HepG2 (cell line): ENCODE measurements around the gene GUCA1A. TPM values are rescaled to one million over a fixed set of nuclear protein-coding genes. Genes with fewer than 3 reads are reported as not detected.

Experiments used
- ATAC-seq: fragments of 200-7000 bp; cut with Tn5 transposase; 3 replicates; pipeline ENCODE4 v1.9.1; 2020; ENCODE audit warnings: mild to moderate bottlenecking, moderate library complexity
- BruUV-seq: library from RNA; stranded (reverse); fragments of 400-500 nt; replicated peaks from 2 replicates; lab custom pipeline; 2021; lab: Mats Ljungman, UMichigan
- CTCF ChIA-PET: fragments of 300-600 bp; formaldehyde crosslinking; extraction: SDS; loops from one replicate; lab custom pipeline; 2021; ENCODE audit warnings: low total read pairs, inconsistent platforms, low intra/inter-chr PET ratio; lab: Yijun Ruan, JAX
- POLR2A ChIA-PET: fragments of 350-600 bp; sonication (Branson Sonifier 250); formaldehyde crosslinking; loops from one replicate; lab custom pipeline; 2020; ENCODE audit warnings: antibody characterized with exemption, inconsistent platforms; lab: Yijun Ruan, JAX
- DNase-seq: peaks from one replicate; pipeline ENCODE4 v3.0.0-alpha.2; 2015; ENCODE audit warnings: low spot score
- FAIRE-seq: peaks from 3 replicates; lab custom pipeline; 2011; peaks lifted over from hg19 to GRCh38; lab: Jason Lieb, UNC
- H2AFZ ChIP-seq: one replicate; pipeline ENCODE4 v1.6.1; 2011; ENCODE audit warnings: low read length, inconsistent platforms
- H3K27ac ChIP-seq: fragments of 300-600 bp; 3 replicates; pipeline ENCODE4 v1.8.0; 2011; ENCODE audit warnings: mixed run types, mild to moderate bottlenecking, mixed read lengths, low read length, inconsistent platforms; ENCODE audit not compliant: insufficient read depth; ENCODE audit errors: extremely low read length
- H3K27me3 ChIP-seq, 2 experiments: fragments of 200-600 bp in 1 of 2; 2 replicates in 1 of 2; 3 replicates in 1 of 2; pipeline versions ENCODE4 v1.6.0 to v1.8.0; 2011; ENCODE audit warnings: low read length in 2 of 2, mild to moderate bottlenecking in 2 of 2, moderate library complexity in 2 of 2, inconsistent platforms in 1 of 2; ENCODE audit not compliant: insufficient read depth in 2 of 2, control insufficient read depth in 1 of 2
- H3K36me3 ChIP-seq, 2 experiments: fragments of 200-600 bp in 1 of 2; replicated peaks in 1 of 2; 2 replicates in 1 of 2; 3 replicates in 1 of 2; pipeline versions ENCODE4 v1.5.1 to v1.8.0; 2011; ENCODE audit warnings: low read length in 2 of 2, inconsistent platforms in 1 of 2; ENCODE audit not compliant: insufficient read depth in 2 of 2, control insufficient read depth in 1 of 2
- H3K4me1 ChIP-seq: 2 replicates; pipeline ENCODE4 v1.5.1; 2012; ENCODE audit warnings: low read length, inconsistent platforms; ENCODE audit not compliant: insufficient read depth
- H3K4me2 ChIP-seq: 2 replicates; pipeline ENCODE4 v1.6.0; 2011; ENCODE audit warnings: low read depth, low read length, inconsistent platforms
- H3K4me3 ChIP-seq, 3 experiments: fragments of 200-600 bp in 1 of 3; sonication (generic), shearing (Covaris generic) in 1 of 3; replicated peaks in 1 of 3; 2 replicates each; pipeline ENCODE4 v1.5.1; 2011 to 2016; ENCODE audit warnings: low read length in 3 of 3, inconsistent platforms in 2 of 3, low read depth in 2 of 3, mild to moderate bottlenecking in 2 of 3, control low read depth in 1 of 3, mixed read lengths in 1 of 3; ENCODE audit not compliant: insufficient read depth in 1 of 3
- H3K79me2 ChIP-seq: one replicate; pipeline ENCODE4 v1.6.1; 2011; ENCODE audit warnings: low read length, inconsistent platforms; ENCODE audit not compliant: insufficient read depth
- H3K9ac ChIP-seq: 2 replicates; pipeline ENCODE4 v1.6.0; 2011; ENCODE audit warnings: mild to moderate bottlenecking, low read depth, low read length, inconsistent platforms; ENCODE audit not compliant: insufficient read depth
- H3K9me3 ChIP-seq: 2 replicates; pipeline ENCODE4 v1.5.1; 2012; ENCODE audit warnings: mild to moderate bottlenecking, low read length
- H4K20me1 ChIP-seq: 2 replicates; pipeline ENCODE4 v1.6.0; 2011; ENCODE audit warnings: inconsistent platforms, mild to moderate bottlenecking, low read length, moderate library complexity; ENCODE audit not compliant: insufficient read depth
- ATF7-NPFF ChIP-seq: sonication (generic); formaldehyde crosslinking; IDR thresholded peaks from 2 replicates; pipeline ENCODE4 v1.8.1; 2023; ENCODE audit warnings: mild to moderate bottlenecking, low read depth, missing genetic modification reagents, moderate library complexity
- FOSL2 ChIP-seq: sonication (generic); formaldehyde crosslinking; IDR thresholded peaks from 2 replicates; pipeline ENCODE4 v1.4.0; 2020; ENCODE audit warnings: missing genetic modification reagents
- FOXA1 ChIP-seq, 2 experiments: fragments of 450-650 bp in 1 of 2; sonication (generic) in 1 of 2; formaldehyde crosslinking in 1 of 2; IDR thresholded peaks; 2 replicates each; pipeline versions ENCODE4 v1.4.0 to v1.6.1; 2016 to 2020; ENCODE audit warnings: missing genetic modification reagents in 1 of 2
- FOXA3 ChIP-seq: IDR thresholded peaks from 2 replicates; pipeline ENCODE4 v1.6.1; 2016; ENCODE audit warnings: missing genetic modification reagents, missing compliant biosample characterization
- HNRNPH1 ChIP-seq: fragments of 200-400 bp; formaldehyde crosslinking; optimal IDR thresholded peaks from 2 replicates; pipeline ENCODE3; 2017; ENCODE audit warnings: mild to moderate bottlenecking, low read depth, low read length
- MIER3 ChIP-seq: IDR thresholded peaks from 2 replicates; pipeline ENCODE4 v1.6.1; 2016; ENCODE audit warnings: missing compliant biosample characterization, borderline replicate concordance
- RARA ChIP-seq: IDR thresholded peaks from 2 replicates; pipeline ENCODE4 v1.6.1; 2016; ENCODE audit warnings: missing genetic modification reagents, missing compliant biosample characterization
- TEAD3 ChIP-seq: optimal IDR thresholded peaks from 2 replicates; pipeline ENCODE3; 2016; ENCODE audit warnings: borderline replicate concordance
- ZBTB3 ChIP-seq: sonication (generic); formaldehyde crosslinking; IDR thresholded peaks from 2 replicates; pipeline ENCODE4 v1.4.0; 2020; ENCODE audit warnings: low read depth, mild to moderate bottlenecking, moderate library complexity, missing genetic modification reagents, borderline replicate concordance
- ZBTB42 ChIP-seq: sonication (generic); formaldehyde crosslinking; IDR thresholded peaks from 2 replicates; pipeline ENCODE4 v1.5.0; 2020; ENCODE audit warnings: mild to moderate bottlenecking, missing genetic modification reagents
- ZBTB8A ChIP-seq: sonication (generic); formaldehyde crosslinking; IDR thresholded peaks from 2 replicates; pipeline ENCODE4 v1.4.0; 2020; ENCODE audit warnings: mild to moderate bottlenecking, low read depth, missing genetic modification reagents, borderline replicate concordance
- ZFYVE20 ChIP-seq: sonication (generic); formaldehyde crosslinking; IDR thresholded peaks from 2 replicates; pipeline ENCODE4 v1.8.0; 2023; ENCODE audit warnings: low read depth, mild to moderate bottlenecking, moderate library complexity, missing genetic modification reagents, borderline replicate concordance
- ZNF263 ChIP-seq: sonication (generic); formaldehyde crosslinking; IDR thresholded peaks from 2 replicates; pipeline ENCODE4 v1.4.0; 2020; ENCODE audit warnings: missing genetic modification reagents
- ZNF329 ChIP-seq: sonication (generic); formaldehyde crosslinking; IDR thresholded peaks from 2 replicates; pipeline ENCODE4 v1.9.0; 2021; ENCODE audit warnings: low read depth, mild to moderate bottlenecking, missing genetic modification reagents
- WGBS: methylation state at CpG from one replicate; pipeline ENCODE4 v1.1.6; 2017; ENCODE audit warnings: low lambda C conversion rate; 5-methylcytosine and 5-hydroxymethylcytosine counted together
- in situ Hi-C: cut with HindIII; loops from 2 replicates; pipeline ENCODE4 v1.10.0; 2017; ENCODE audit warnings: low pct_unique_long_range_greater_than_20kb; ENCODE audit not compliant: extremely low pct_ligation_motif_present
- intact Hi-C: fragments of 100-400 bp; cut with micrococcal nuclease; formaldehyde crosslinking; loops from one replicate; pipeline ENCODE4 v1.10.0; 2022; ENCODE audit not compliant: unreplicated experiment
- polyA plus RNA-seq, 8 experiments: library from polyadenylated mRNA; depleted of rRNA in 3 of 8; stranded (reverse) in 7 of 8; unstranded in 1 of 8; fragments of >200 nt; fragmentation: Illumina TruSeq in 4 of 8; extraction: Trizol in 4 of 8; gene quantifications; 2 replicates each; pipeline versions ENCODE4 v1.2.1 to v1.2.3, GENCODE V29; 2011 to 2016; ENCODE audit warnings: low read depth in 4 of 8, missing spikeins in 1 of 8, mixed read lengths in 1 of 8; ENCODE audit not compliant: insufficient read depth in 1 of 8
- total RNA-seq, 5 experiments: library from RNA; depleted of rRNA; stranded (reverse); fragments of >200 nt; fragmentation: Illumina TruSeq; extraction: Trizol; gene quantifications; 2 replicates each; pipeline ENCODE4 v1.2.3, GENCODE V29; 2016; ENCODE audit warnings: low read depth in 1 of 5
- TF ChIP-seq, protein P1 (sequence below): IDR thresholded peaks from 2 replicates; pipeline ENCODE4 v1.6.1; 2018; ENCODE audit warnings: missing genetic modification reagents, mild to moderate bottlenecking, missing compliant biosample characterization
- TF ChIP-seq, protein P2 (sequence below), 2 experiments: sonication (generic) in 1 of 2; formaldehyde crosslinking in 1 of 2; IDR thresholded peaks; 2 replicates each; pipeline versions ENCODE4 v1.6.1 to v1.9.0; 2014 to 2022; ENCODE audit warnings: antibody characterized with exemption in 1 of 2, borderline replicate concordance in 1 of 2, inconsistent platforms in 1 of 2, low read depth in 1 of 2, missing genetic modification reagents in 1 of 2
- TF ChIP-seq, protein P3 (sequence below): sonication (generic); formaldehyde crosslinking; IDR thresholded peaks from 2 replicates; pipeline ENCODE4 v1.8.1; 2023; ENCODE audit warnings: mild to moderate bottlenecking, missing genetic modification reagents, borderline replicate concordance

GUCA1A gene
- total and polyA plus RNA-seq, 2 of the 13 experiments (the other 11 are each of a cell fraction or from before 2014, with no cell fraction given) = not detected

DNA sequence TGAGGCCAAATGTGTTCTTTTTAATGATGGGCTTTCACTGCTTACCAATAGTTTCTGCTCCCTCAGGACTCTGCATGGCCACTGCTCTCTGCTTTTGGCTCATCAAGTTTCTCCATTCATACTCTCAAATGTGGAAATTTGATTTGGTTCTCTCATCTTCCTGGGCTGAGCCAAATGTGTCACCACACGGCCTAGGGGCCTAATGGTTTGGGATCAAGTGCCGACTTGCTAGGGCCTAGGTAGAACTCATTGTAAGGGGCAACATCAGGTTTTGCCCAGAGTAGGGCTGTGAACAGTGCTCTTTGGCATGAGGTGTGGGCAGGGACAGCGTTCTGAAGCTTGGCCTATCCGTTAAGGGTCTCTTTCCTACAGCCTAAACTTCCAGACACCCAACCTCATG, 48.4 kb downstream of the GUCA1A start (continued):
- no peak for TF ChIP-seq ZFYVE20 (CRISPR knock-in tag)
- TF ChIP-seq ZNF329 = no peak
- no peak for TF ChIP-seq ZBTB42 (CRISPR knock-in tag)

DNA sequence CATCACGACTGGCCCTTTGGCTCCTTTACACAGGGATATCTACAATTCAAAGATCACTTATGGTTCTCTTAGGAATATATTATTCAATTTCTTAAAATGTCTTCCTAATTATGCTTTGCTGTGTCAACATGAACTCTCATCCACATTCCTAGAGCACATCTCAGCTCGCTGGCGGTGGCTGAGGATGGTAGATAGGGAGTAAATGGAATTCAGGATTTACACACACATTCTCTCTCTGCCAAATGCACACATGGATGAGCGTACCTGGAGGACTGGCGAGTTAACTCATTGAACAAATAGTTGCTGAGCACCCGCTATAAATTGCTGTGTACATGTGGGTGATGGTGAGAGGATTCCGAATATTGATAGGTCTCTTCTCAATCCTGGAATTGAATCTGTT, 49.3 kb downstream of the GUCA1A start:
- WGBS = 6% methylated on average over 7 of the region's 7 CpGs
- intact Hi-C loops (no loop called here), in situ Hi-C loops (loop anchor here (25.0 kb wide), 1 partner anchor 435 kb away; the partner anchor contains the start of genes FRS3, PRICKLE4 and TOMM6)
- BruUV-seq = no TSS peak
- H2AFZ ChIP-seq = no peak overlapping the region
- H3K9ac ChIP-seq = no peak overlapping the region
- H3K36me3 ChIP-seq = no peaks in the 10 kb centered on the region
- no peak overlapping the region for H3K27ac ChIP-seq
- peak overlapping the region; percentile 51 for H3K4me2 ChIP-seq
- no peak overlapping the region for H3K4me3 ChIP-seq
- peaks cover under 1% of the 10 kb centered on the region for H3K79me2 ChIP-seq
- POLR2A ChIA-PET = no interaction called here
- FAIRE-seq = no peak
- ATAC-seq = no peak
- H3K9me3 ChIP-seq = no peaks in the 10 kb centered on the region
- no peaks in the 10 kb centered on the region; a peak in 1 of 5 replicates for H3K27me3 ChIP-seq
- H4K20me1 ChIP-seq = no peaks in the 10 kb centered on the region
- CTCF ChIA-PET = no interaction called here
- H3K4me1 ChIP-seq = peaks cover 63% of the 10 kb centered on the region
- DNase-seq = peak; percentile 73
- TF ChIP-seq, protein P1, sequence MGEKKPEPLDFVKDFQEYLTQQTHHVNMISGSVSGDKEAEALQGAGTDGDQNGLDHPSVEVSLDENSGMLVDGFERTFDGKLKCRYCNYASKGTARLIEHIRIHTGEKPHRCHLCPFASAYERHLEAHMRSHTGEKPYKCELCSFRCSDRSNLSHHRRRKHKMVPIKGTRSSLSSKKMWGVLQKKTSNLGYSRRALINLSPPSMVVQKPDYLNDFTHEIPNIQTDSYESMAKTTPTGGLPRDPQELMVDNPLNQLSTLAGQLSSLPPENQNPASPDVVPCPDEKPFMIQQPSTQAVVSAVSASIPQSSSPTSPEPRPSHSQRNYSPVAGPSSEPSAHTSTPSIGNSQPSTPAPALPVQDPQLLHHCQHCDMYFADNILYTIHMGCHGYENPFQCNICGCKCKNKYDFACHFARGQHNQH = no peak
- TF ChIP-seq ZNF263 (CRISPR knock-in tag) (peak; percentile 95), RARA (CRISPR knock-in tag) (no peak; the same call in 1 of the 2 replicates), FOXA1 (IDR thresholded peaks at IDR 0.05) (no peak), FOXA1 (CRISPR knock-in tag; IDR thresholded peaks at IDR 0.05) (peak; percentile 40; the same call in 1 of the 2 replicates), TEAD3 (CRISPR knock-in tag) (peak; percentile 60), ZBTB3 (CRISPR knock-in tag) (no peak), ZBTB8A (CRISPR knock-in tag) (no peak), HNRNPH1 (no peak), MIER3 (CRISPR knock-in tag) (no peak), FOSL2 (0 out of 2 replicates have a peak, but pooled peaks have one; percentile 35), ATF7-NPFF (CRISPR knock-in tag) (no peak), FOXA3 (CRISPR knock-in tag) (peak; percentile 20)
- TF ChIP-seq, protein P2, sequence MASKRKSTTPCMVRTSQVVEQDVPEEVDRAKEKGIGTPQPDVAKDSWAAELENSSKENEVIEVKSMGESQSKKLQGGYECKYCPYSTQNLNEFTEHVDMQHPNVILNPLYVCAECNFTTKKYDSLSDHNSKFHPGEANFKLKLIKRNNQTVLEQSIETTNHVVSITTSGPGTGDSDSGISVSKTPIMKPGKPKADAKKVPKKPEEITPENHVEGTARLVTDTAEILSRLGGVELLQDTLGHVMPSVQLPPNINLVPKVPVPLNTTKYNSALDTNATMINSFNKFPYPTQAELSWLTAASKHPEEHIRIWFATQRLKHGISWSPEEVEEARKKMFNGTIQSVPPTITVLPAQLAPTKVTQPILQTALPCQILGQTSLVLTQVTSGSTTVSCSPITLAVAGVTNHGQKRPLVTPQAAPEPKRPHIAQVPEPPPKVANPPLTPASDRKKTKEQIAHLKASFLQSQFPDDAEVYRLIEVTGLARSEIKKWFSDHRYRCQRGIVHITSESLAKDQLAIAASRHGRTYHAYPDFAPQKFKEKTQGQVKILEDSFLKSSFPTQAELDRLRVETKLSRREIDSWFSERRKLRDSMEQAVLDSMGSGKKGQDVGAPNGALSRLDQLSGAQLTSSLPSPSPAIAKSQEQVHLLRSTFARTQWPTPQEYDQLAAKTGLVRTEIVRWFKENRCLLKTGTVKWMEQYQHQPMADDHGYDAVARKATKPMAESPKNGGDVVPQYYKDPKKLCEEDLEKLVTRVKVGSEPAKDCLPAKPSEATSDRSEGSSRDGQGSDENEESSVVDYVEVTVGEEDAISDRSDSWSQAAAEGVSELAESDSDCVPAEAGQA (IDR thresholded peaks at IDR 0.05; ENCODE audit: low read depth) = no peak
- TF ChIP-seq, protein P2 (CRISPR knock-in tag; IDR thresholded peaks at IDR 0.05; ENCODE audit: borderline replicate concordance) = no peak
- TF ChIP-seq, protein P3, sequence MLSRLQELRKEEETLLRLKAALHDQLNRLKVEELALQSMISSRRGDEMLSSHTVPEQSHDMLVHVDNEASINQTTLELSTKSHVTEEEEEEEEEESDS (CRISPR knock-in tag) = no peak
